Adrenal gland (tissue), 5 donors: Measurements from ENCODE around the gene TGFBR2.

Source experiments
- CTCF ChIP-seq, 6 experiments: fragments of 450-650 bp in 4 of 6; fragments of 200-600 bp in 2 of 6; sonication (generic) in 1 of 6; IDR thresholded peaks; 1 replicate in 5 of 6; 2 replicates in 1 of 6; pipeline versions ENCODE4 v1.5.1 to v1.8.0; 2016 to 2021; ENCODE audit warnings: antibody characterized with exemption in 6 of 6, mild to moderate bottlenecking in 2 of 6, moderate library complexity in 1 of 6
- POLR2A ChIP-seq, 2 donors: fragments of 450-650 bp; IDR thresholded peaks; one replicate each; pipeline ENCODE4 v1.6.1; 2017; ENCODE audit warnings: antibody characterized with exemption in 2 of 2, mild to moderate bottlenecking in 2 of 2, moderate library complexity in 1 of 2
- donor health status: DM: no; HTN: no; CAD: no.

DNA sequence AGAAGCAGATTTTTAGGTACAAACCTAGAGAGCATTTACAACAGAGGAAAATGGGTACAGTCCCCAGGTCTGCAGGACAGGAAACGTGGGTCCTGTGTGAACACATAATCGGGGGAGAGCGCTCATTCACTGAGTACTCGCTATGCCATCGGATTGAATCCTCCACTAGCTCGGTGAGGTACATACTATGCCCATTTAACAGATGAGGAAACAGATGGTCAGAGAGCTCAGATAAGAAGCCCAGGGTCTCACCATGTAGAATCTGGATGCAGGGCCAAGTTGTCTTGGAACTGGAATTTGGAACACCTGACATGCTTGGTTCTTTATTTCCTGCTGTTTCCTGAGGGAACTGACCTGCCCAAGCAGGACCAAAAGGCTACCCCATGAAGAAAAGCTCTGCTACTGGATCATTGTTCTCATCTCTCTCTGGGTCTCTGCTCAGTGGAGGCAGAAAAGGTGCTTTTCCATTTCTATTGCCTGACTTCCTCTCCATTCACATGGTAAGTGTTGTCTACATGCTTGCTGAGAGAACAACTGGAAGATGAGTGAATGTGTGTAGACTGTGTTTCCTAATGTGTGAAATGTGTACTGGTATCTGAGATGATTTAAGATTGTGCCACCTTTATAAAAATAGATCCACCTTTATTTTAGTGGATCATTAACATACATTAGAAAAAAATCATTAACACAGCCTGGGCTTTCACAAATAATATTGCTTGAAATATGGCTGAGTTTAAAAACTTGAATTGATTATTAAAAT, 89.1 kb downstream of the TGFBR2 start:
- TF ChIP-seq CTCF (IDR thresholded peaks at IDR 0.05) (no peak), POLR2A (IDR thresholded peaks at IDR 0.05) (no peak)
